GM18861 (cell line): ENCODE measurements around the gene LTV1.
"Not testable (repeated sequence)": the region's sequence is repeated elsewhere in the genome, so short reads cannot be mapped to it uniquely, and the experiment has no call there.

Source experiments
- ATAC-seq: cut with Tn5 transposase; IDR thresholded peaks from one replicate; pipeline ENCODE4 v1.9.1; 2021; ENCODE audit not compliant: unreplicated experiment

The LTV1 gene, protein sequence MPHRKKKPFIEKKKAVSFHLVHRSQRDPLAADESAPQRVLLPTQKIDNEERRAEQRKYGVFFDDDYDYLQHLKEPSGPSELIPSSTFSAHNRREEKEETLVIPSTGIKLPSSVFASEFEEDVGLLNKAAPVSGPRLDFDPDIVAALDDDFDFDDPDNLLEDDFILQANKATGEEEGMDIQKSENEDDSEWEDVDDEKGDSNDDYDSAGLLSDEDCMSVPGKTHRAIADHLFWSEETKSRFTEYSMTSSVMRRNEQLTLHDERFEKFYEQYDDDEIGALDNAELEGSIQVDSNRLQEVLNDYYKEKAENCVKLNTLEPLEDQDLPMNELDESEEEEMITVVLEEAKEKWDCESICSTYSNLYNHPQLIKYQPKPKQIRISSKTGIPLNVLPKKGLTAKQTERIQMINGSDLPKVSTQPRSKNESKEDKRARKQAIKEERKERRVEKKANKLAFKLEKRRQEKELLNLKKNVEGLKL

GRCh38 chr6:143842902-143843676 lies at the start of gene LTV1:
TSS of gene LTV1 (plus strand) at chr6:143843338. CDS start at chr6:143843478, 140 bp downstream.
- ATAC-seq, result peak; percentile 99

GRCh38 chr6:143796551-143796950 lies 46.6 kb upstream of the LTV1 start:
- not testable (repeated sequence) for ATAC-seq

- ATAC-seq, result not testable (repeated sequence)
Observed at GRCh38 chr6:143798487-143798886, 44.7 kb upstream of the LTV1 start.

DNA sequence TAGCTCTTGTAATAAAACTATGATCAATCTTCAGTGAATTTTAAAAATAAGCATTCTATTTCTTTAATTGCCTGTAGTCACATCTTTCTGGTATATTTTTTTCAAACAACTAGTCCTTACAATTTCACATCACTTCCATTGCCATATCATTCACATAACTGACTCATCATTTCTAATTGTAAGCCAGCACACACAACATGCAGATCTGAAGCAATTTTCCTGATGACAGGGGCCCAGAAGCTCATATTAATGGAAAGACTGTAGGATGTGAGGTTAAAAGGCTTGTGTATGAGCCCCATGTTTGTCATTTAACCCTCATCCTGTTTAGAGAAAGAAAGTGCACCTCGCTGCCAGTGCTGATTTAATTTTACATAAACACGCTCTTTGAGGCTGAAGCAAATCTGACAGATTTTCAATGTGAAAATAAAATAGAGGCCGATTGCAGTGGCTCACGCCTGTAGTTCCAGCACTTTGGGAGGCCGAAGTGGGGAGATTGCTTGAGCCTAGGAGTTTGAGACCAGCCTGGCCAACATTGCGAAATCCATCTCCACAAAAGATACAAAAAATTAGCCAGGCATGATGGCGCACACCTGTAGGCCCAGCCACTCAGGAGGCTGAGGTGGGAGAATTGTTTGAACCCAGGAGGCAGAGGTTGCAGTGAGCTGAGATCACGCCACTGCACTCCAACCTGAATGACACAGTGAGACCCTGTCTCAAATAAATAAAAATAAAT lies 40.1 kb upstream of the LTV1 start:
- ATAC-seq, result no peak

DNA sequence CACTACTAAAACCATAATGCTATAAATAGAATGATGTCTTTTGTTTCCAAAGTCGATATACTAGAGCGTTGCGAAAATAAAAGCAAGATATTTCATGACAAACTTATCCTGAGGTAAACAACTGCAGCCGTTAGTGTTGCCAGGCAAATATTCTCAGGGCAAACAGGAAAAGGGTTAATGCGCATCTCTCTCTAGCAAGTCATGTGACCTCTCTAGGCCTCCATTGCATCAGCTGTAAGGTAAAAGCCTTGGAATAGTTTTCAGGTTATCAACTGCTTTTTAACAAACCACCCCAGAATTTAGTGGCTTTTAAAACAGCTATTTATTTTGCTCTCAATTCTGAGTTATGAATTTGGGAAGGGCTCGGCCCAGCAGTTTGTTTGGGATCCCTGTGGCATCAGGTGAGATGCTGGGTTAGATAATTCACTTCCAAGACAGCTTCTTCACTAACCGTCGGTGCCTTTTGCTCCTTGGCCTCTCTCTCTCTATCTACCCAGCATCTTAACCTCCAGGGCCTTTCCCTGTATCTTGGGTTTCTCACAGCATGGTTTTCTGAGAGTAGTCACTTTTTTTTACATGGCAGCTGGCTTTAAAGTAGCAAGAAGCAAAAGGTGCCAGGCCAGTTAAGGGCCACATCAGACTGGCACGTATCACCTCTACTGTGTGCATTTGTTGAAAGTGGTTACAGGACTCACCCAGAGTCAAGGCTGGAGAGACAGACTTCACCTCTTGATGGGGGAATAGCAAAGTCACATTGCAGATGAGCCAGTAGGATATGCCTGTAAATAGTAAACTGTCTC lies 39.2 kb upstream of the LTV1 start:
- no peak for ATAC-seq

DNA sequence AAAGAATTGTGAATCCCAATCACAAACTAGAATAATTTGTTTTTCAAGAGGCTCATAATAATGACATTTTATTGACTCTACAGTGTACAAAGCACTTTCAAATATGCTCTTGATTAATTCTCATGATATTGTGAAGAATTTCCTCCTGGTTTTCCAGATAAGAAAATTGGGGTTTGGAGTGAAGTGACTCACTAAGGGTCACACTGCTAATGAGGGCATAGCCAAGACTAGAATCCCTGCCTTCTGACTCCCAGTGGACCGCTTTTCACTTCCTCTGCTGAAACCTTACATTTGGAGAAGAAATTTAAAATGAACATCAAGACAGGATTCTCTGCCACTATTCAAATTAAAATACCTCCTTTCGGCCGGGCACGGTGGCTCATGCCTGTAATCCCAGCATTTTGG lies 38.3 kb upstream of the LTV1 start:
- no peak for ATAC-seq

- no peak for ATAC-seq
Observed at GRCh38 chr6:143806282-143807102, 36.6 kb upstream of the LTV1 start.

DNA sequence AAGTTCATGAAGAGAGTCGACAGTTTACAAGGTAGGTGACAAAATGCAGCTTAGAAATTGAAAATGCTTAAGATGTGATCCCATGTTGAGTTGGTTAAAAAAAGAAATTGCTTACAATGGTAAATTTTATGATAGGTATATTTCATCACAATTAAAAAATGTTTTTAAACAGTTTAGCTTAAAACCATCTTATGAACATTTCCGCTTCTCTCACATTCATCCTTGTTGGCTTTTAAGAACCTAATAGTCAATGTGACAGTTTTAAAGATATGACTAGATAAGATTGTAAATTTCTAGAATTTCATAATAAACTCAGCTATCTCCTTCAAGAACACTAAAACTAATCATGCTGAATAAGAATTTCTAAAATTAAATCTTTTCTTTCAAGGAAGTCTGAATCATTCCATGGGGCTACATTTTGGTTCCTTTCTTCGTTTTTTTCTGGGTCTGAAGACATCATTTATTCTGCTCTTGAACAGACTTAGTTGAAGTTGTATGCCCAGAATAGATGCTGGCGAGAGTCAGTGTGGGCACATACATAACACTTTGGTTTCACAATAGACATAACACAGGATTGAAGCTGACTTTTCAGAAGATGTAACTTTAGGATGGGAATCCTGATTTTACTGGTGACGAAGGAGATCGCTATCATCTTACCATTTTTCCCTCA lies 35.9 kb upstream of the LTV1 start:
- no peak for ATAC-seq

DNA sequence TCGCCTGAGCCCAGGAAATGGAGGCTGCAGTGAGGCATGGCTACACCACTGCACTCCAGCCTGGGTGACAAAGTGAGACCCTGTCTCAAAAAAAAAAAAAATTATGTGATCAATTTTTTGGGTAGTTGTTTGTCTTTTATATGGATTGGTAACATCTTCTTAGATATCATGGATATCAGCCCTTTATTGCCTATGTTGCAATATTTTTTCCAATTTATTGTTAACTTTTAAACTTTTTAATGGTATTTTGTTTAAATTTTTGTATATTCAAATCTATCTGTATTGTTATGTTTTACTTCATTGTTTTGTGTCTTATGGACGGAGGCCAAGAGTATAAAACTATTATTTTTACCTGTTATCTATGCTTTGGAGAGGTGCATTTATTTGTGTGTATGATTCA lies 32.4 kb upstream of the LTV1 start:
- ATAC-seq, result no peak

- no peak for ATAC-seq
Observed at GRCh38 chr6:143811501-143812157, 31.5 kb upstream of the LTV1 start.

DNA sequence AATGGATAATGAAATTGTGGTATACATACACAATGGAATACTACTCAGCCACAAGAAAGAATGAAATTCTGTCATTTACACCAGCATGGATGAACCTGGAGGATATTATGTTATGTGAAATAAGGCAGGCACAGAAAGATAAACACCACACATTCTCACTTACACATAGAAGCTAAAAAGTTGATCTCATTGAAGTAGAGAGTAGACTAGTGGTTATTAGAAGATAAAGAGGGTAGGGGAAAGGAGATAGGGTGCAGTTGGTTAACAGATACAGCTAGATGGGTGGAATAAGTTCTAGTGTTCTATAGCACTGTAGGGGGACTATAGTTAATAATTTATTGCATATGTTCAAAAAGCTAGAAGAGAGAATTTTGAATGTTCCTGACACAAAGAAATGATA lies 25.5 kb upstream of the LTV1 start:
- no peak for ATAC-seq

DNA sequence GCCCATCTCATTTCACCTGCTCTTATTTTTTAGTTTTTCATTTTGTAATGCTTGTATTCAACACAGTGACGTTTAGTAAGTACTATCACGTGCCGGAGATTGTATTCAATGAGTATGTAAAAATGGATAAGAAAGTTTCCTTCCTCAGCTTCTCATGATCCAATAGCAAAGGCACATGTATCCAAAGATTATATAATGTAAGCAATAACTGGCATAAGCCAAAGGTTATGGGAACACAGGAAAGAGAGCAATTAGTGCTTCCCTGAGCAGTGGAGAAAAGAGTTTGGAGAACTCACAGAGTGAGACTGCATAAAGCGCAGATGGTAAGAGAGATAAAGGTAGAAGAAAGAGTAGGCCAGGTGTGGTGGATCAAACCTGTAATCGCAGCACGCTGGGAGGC lies 21.8 kb upstream of the LTV1 start:
- ATAC-seq, result no peak

- ATAC-seq, result no peak
Observed at GRCh38 chr6:143822584-143823024, 20.5 kb upstream of the LTV1 start.

DNA sequence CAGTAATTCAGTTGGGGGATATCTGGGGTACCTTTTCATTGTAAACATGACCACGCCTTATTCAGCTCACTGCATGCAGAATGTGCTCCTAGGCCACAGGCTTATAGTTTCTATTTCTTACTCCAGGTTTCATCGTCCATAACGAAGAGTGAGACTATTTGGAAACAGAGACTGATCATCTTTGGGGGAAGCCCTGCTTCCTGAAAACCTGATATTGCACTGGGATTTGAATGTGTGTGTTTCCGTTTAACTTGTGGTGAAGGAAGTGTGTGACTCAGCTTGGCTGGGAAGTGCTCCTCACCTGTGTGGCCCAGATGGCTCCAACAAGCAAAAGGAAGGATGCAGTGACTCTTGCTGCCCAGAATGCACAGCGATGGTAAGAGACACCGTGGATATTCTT lies 19.6 kb upstream of the LTV1 start:
- ATAC-seq, result no peak

DNA sequence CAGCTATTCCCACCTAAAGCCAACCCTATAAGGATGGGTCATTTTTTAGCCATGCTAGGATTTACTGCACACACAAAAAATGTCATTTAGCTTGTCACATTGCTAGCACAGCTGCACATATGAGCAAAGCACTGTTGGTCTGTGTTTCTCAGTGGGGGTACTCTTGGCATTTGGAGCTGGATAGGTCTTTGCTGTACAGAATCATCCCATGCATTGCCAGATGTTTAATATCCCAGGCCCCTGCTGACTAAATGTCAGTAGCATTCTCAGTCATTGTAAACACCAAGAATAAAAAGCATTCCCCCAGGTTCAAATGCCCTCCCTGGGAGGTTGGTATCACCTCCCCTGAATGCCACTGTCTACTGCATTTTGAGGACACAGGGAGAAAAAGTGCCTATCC lies 14.6 kb upstream of the LTV1 start:
- ATAC-seq, result no peak

GRCh38 chr6:143836150-143836549 lies 7.0 kb upstream of the LTV1 start:
- ATAC-seq, result no peak

- ATAC-seq, result no peak
Observed at GRCh38 chr6:143838395-143838794, 4.7 kb upstream of the LTV1 start.

DNA sequence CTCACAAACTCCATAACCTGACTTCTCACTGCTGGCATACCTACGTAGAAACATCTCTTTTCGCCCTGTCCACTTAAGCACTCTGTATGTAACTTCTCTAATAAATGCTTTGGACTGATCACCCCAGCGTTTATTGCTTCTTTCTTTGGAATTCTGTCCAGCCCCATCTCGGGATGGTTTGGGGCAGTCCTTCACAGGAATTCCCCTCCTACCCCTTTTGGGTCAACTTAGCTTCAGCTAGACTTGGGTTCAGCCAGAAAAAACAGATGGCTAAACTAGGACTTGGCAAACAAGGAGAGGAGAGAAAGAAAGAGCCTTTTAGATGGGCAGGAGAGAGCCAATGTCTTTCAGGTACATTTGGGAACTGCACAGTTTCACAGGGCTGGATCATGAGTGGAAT lies 3.9 kb upstream of the LTV1 start:
- no peak for ATAC-seq
